CD4-positive, alpha-beta T cell (primary cell): Measurements from ENCODE around the gene NRAP. TPM values are rescaled to one million over a fixed set of nuclear protein-coding genes. Genes with fewer than 3 reads are reported as not detected.

Experiments used
- ATAC-seq: fragments of 200-7000 bp; cut with Tn5 transposase; one replicate; pipeline ENCODE4 v1.10.0; 2022; ENCODE audit warnings: mild to moderate bottlenecking; ENCODE audit not compliant: poor library complexity
- CTCF ChIA-PET: fragments of 350-600 bp; sonication (Branson Sonifier 250); formaldehyde crosslinking; loops from one replicate; lab custom pipeline; 2021; ENCODE audit warnings: antibody characterized with exemption, inconsistent platforms; lab: Charles Lee
- POLR2A ChIA-PET: fragments of 350-600 bp; sonication (Branson Sonifier 250); formaldehyde crosslinking; loops from one replicate; lab custom pipeline; 2021; ENCODE audit warnings: antibody characterized with exemption, inconsistent platforms; lab: Charles Lee
- DNase-seq, 14 experiments: peaks; one replicate each; pipeline ENCODE4 v3.0.0-alpha.2; 2013 to 2020; ENCODE audit warnings: mixed read lengths in 2 of 14
- H3K27ac ChIP-seq, 2 donors: one replicate each; pipeline versions ENCODE4 v1.5.1 to v1.7.0; 2013; ENCODE audit warnings: low read length in 2 of 2, low read depth in 1 of 2, mild to moderate bottlenecking in 1 of 2
- H3K27me3 ChIP-seq, 2 experiments: 1 replicate in 1 of 2; 2 replicates in 1 of 2; pipeline versions ENCODE4 v1.6.1 to v1.7.0; 2013; ENCODE audit warnings: low read length in 2 of 2, control low read depth in 1 of 2, mild to moderate bottlenecking in 1 of 2, moderate library complexity in 1 of 2; ENCODE audit not compliant: insufficient read depth in 2 of 2, control insufficient read depth in 1 of 2
- H3K36me3 ChIP-seq: one replicate; pipeline ENCODE4 v1.6.1; 2013; ENCODE audit warnings: low read length, control low read depth; ENCODE audit not compliant: insufficient read depth
- H3K4me1 ChIP-seq: one replicate; pipeline ENCODE4 v1.6.1; 2013; ENCODE audit warnings: low read length, control low read depth; ENCODE audit not compliant: insufficient read depth
- H3K4me3 ChIP-seq: one replicate; pipeline ENCODE4 v1.5.1; 2013; ENCODE audit warnings: mild to moderate bottlenecking, low read length, moderate library complexity
- H3K9me3 ChIP-seq, 2 experiments: 1 replicate in 1 of 2; 2 replicates in 1 of 2; pipeline versions ENCODE4 v1.6.1 to v1.7.0; 2013; ENCODE audit warnings: low read length in 2 of 2, mild to moderate bottlenecking in 2 of 2, control low read depth in 1 of 2, moderate library complexity in 1 of 2; ENCODE audit not compliant: control insufficient read depth in 1 of 2, insufficient read depth in 1 of 2
- H3K27ac Mint-ChIP-seq: one replicate; pipeline ENCODE4 v1.8.0; 2020; ENCODE audit warnings: mixed read lengths
- H3K27me3 Mint-ChIP-seq: one replicate; pipeline ENCODE4 v1.8.0; 2021; ENCODE audit warnings: mixed read lengths
- H3K36me3 Mint-ChIP-seq: one replicate; pipeline ENCODE4 v1.8.0; 2021; ENCODE audit warnings: low read depth, mixed read lengths
- H3K4me1 Mint-ChIP-seq: one replicate; pipeline ENCODE4 v1.8.0; 2021; ENCODE audit warnings: low read depth, mixed read lengths
- H3K4me3 Mint-ChIP-seq: one replicate; pipeline ENCODE4 v1.8.0; 2020; ENCODE audit warnings: mild to moderate bottlenecking, mixed read lengths
- H3K9me3 Mint-ChIP-seq: one replicate; pipeline ENCODE4 v1.8.0; 2020; ENCODE audit warnings: mixed read lengths
- CTCF ChIP-seq: fragments of 200-600 bp; IDR thresholded peaks from one replicate; pipeline ENCODE4 v1.8.0; 2022; ENCODE audit warnings: antibody characterized with exemption, mild to moderate bottlenecking
- intact Hi-C, 2 experiments: fragments of 100-400 bp; cut with DNase I in 1 of 2; cut with micrococcal nuclease in 1 of 2; formaldehyde crosslinking; loops; one replicate each; pipeline versions ENCODE4 v1.15.1 to v1.9.0; 2023 to 2025; cut with DNase I, micrococcal nuclease
- total RNA-seq, 174 experiments: library from RNA in 2 of 174; stranded (reverse) in 2 of 174; gene quantifications; one replicate each; pipeline ENCODE4 v1.2.3 and lab custom pipeline; 2021 to 2026

Gene NRAP
- total RNA-seq, 2 experiments from 2014 or later: not detected

- CTCF ChIA-PET: no interaction called here
- DNase-seq (no peak), ATAC-seq (no peak)
- no peak overlapping the region for H3K4me3 Mint-ChIP-seq
- no peaks in the 10 kb centered on the region for H3K4me1 Mint-ChIP-seq
- Histone ChIP-seq H3K27ac (no peak overlapping the region), H3K36me3 (no peaks in the 10 kb centered on the region), H3K4me1 (no peaks in the 10 kb centered on the region), H3K27me3 (peaks cover 0 to 7% of the 10 kb centered on the region in 2 experiments), H3K4me3 (no peak overlapping the region), H3K9me3 (no peaks in the 10 kb centered on the region)
- POLR2A ChIA-PET: no interaction called here
- H3K36me3 Mint-ChIP-seq: no peaks in the 10 kb centered on the region
- no peak for TF ChIP-seq CTCF
- intact Hi-C loops: no loop called here
- H3K27ac Mint-ChIP-seq: no peak overlapping the region
- peaks cover 19% of the 10 kb centered on the region for H3K27me3 Mint-ChIP-seq
- no peaks in the 10 kb centered on the region for H3K9me3 Mint-ChIP-seq
Measured at GRCh38 chr10:113647812-113648211, 16.0 kb downstream of the NRAP start.

GRCh38 chr10:113646336-113647201 is 17.3 kb downstream of the NRAP start:
- no peak for TF ChIP-seq CTCF
- no peaks in the 10 kb centered on the region for H3K9me3 ChIP-seq
- ChIA-PET CTCF (no interaction called here), POLR2A (no interaction called here)
- no peaks in the 10 kb centered on the region for H3K36me3 ChIP-seq
- Mint-ChIP-seq H3K4me1 (no peaks in the 10 kb centered on the region), H3K4me3 (no peak overlapping the region), H3K36me3 (no peaks in the 10 kb centered on the region), H3K27me3 (peaks cover 28% of the 10 kb centered on the region), H3K9me3 (no peaks in the 10 kb centered on the region), H3K27ac (no peak overlapping the region)
- no peak overlapping the region for H3K27ac ChIP-seq
- DNase-seq: no peak
- ATAC-seq: no peak
- no peak overlapping the region for H3K4me3 ChIP-seq
- intact Hi-C loops: no loop called here
- H3K27me3 ChIP-seq: peaks cover 2 to 15% of the 10 kb centered on the region in 2 experiments
- H3K4me1 ChIP-seq: no peaks in the 10 kb centered on the region

- no peak overlapping the region for H3K27ac Mint-ChIP-seq
Measured at GRCh38 chr10:113644185-113645120, 19.4 kb downstream of the NRAP start.

More at GRCh38 chr10:113644185-113645120, 19.4 kb downstream of the NRAP start:
- no peaks in the 10 kb centered on the region for H3K4me1 ChIP-seq
- Mint-ChIP-seq H3K9me3 (no peaks in the 10 kb centered on the region), H3K4me1 (no peaks in the 10 kb centered on the region), H3K36me3 (no peaks in the 10 kb centered on the region), H3K27me3 (peaks cover 38% of the 10 kb centered on the region), H3K4me3 (no peak overlapping the region)
- DNase-seq: no peak
- CTCF ChIA-PET: interaction anchor here (0.6 kb wide), 1 partner anchor 1531 kb away, joined by 3 read pairs; no protein-coding TSS in a partner anchor
- H3K27ac ChIP-seq: no peak overlapping the region
- ATAC-seq: no peak
- peaks cover 3 to 23% of the 10 kb centered on the region in 2 experiments for H3K27me3 ChIP-seq
- no peak for TF ChIP-seq CTCF
- intact Hi-C loops: no loop called here
- no peaks in the 10 kb centered on the region for H3K9me3 ChIP-seq
- POLR2A ChIA-PET: no interaction called here
- no peak overlapping the region for H3K4me3 ChIP-seq
- no peaks in the 10 kb centered on the region for H3K36me3 ChIP-seq
